Measurements from ENCODE around the gene CXXC5. TPM values are rescaled to one million over a fixed set of nuclear protein-coding genes. Genes with fewer than 3 reads are reported as not detected.

CXXC5 gene
- total RNA-seq, 4 donors from 2014 or later, result 26.5 to 50.7 (median 36.2) TPM

- H3K4me3 ChIP-seq, result no peak overlapping the region
- peak overlapping the region; percentile 86 to 96 (median 91) for H3K27ac ChIP-seq
- TF ChIP-seq EP300 (IDR thresholded peaks at IDR 0.05; ENCODE audit: low read depth) (no peak), POLR2AphosphoS5 (IDR thresholded peaks at IDR 0.05) (no peak), CTCF (IDR thresholded peaks at IDR 0.05) (no peak), POLR2A (IDR thresholded peaks at IDR 0.05) (no peak)
- no peaks in the 10 kb centered on the region for H3K36me3 ChIP-seq
- intact Hi-C loops (cut with DNase I; ENCODE audit: low total_unique reads), result loop anchor here (5.0 kb wide), 1 partner anchor 112 kb away; no protein-coding TSS in a partner anchor
- H3K27me3 ChIP-seq, result no peaks in the 10 kb centered on the region
- 50 to 67% methylated on average over 1 of the region's 1 CpG for WGBS, 2 donors (ENCODE audit: low coverage in 1 of 2)
- peaks cover 29 to 49% (median 42%) of the 10 kb centered on the region in 4 donors for H3K4me1 ChIP-seq
- DNase-seq, result no peak
- in situ Hi-C loops (cut with MboI; ENCODE audit: low pct_ligation_motif_present in 1 of 4, low pct_unique_long_range_greater_than_20kb in 1 of 4, low sequenced_read_pairs in 3 of 4), result loop anchor here in 2 of 4 donors (10.0 to 25.0 kb wide), 2 partner anchors 60 to 127 kb away; no protein-coding TSS in a partner anchor
- no peaks in the 10 kb centered on the region for H3K9me3 ChIP-seq
Observed at GRCh38 chr5:139635191-139635590, 13.0 kb upstream of the CXXC5 start.

GRCh38 chr5:139635606-139636206, 12.4 kb upstream of the CXXC5 start:
- no peaks in the 10 kb centered on the region for H3K9me3 ChIP-seq
- TF ChIP-seq EP300 (IDR thresholded peaks at IDR 0.05; ENCODE audit: low read depth) (no peak), POLR2A (IDR thresholded peaks at IDR 0.05) (peak; percentile 13), POLR2AphosphoS5 (IDR thresholded peaks at IDR 0.05) (peak; percentile 25 to 55 (median 52)), CTCF (IDR thresholded peaks at IDR 0.05) (peak; percentile 53 to 83 (median 65))
- H3K36me3 ChIP-seq, result no peaks in the 10 kb centered on the region
- peaks cover 29 to 49% (median 42%) of the 10 kb centered on the region in 4 donors for H3K4me1 ChIP-seq
- intact Hi-C loops (cut with DNase I; ENCODE audit: low total_unique reads), result loop anchor here (5.0 kb wide), 1 partner anchor 112 kb away; no protein-coding TSS in a partner anchor
- DNase-seq, result peak; percentile 87
- H3K4me3 ChIP-seq, result no peak overlapping the region
- H3K27me3 ChIP-seq, result no peaks in the 10 kb centered on the region
- H3K27ac ChIP-seq, result peak overlapping the region; percentile 86 to 96 (median 91)
- in situ Hi-C loops (cut with MboI; ENCODE audit: low pct_ligation_motif_present in 1 of 4, low pct_unique_long_range_greater_than_20kb in 1 of 4, low sequenced_read_pairs in 3 of 4), result loop anchor here in 2 of 4 donors (10.0 to 25.0 kb wide), 2 partner anchors 59 to 127 kb away; no protein-coding TSS in a partner anchor

GRCh38 chr5:139636207-139636792, 11.8 kb upstream of the CXXC5 start:
- DNase-seq, result peak; percentile 79
- H3K27me3 ChIP-seq, result no peaks in the 10 kb centered on the region
- in situ Hi-C loops (cut with MboI; ENCODE audit: low pct_ligation_motif_present in 1 of 4, low pct_unique_long_range_greater_than_20kb in 1 of 4, low sequenced_read_pairs in 3 of 4), result loop anchor here in 2 of 4 donors (10.0 to 25.0 kb wide), 2 partner anchors 59 to 126 kb away; no protein-coding TSS in a partner anchor

GRCh38 chr5:139636975-139637408, 11.2 kb upstream of the CXXC5 start:
- in situ Hi-C loops (cut with MboI; ENCODE audit: low pct_ligation_motif_present in 1 of 4, low pct_unique_long_range_greater_than_20kb in 1 of 4, low sequenced_read_pairs in 3 of 4), result loop anchor here in 2 of 4 donors (10.0 to 25.0 kb wide), 2 partner anchors 58 to 125 kb away; no protein-coding TSS in a partner anchor
- DNase-seq, result no peak
- 0 to 11% methylated on average over 1 to 6 of the region's 6 CpGs for whole genome bisulfite sequencing, 2 donors (ENCODE audit: low coverage in 1 of 2)
- peak overlapping the region; percentile 86 to 96 (median 91) for H3K27ac ChIP-seq
- peaks cover 29 to 52% (median 42%) of the 10 kb centered on the region in 4 donors for H3K4me1 ChIP-seq
- H3K27me3 ChIP-seq, result no peaks in the 10 kb centered on the region
- no peaks in the 10 kb centered on the region for H3K36me3 ChIP-seq
- intact Hi-C loops (cut with DNase I; ENCODE audit: low total_unique reads), result loop anchor here (5.0 kb wide), 1 partner anchor 110 kb away; no protein-coding TSS in a partner anchor
- no peaks in the 10 kb centered on the region for H3K9me3 ChIP-seq
- TF ChIP-seq POLR2A (IDR thresholded peaks at IDR 0.05) (no peak), CTCF (IDR thresholded peaks at IDR 0.05) (no peak), EP300 (IDR thresholded peaks at IDR 0.05; ENCODE audit: low read depth) (no peak), POLR2AphosphoS5 (IDR thresholded peaks at IDR 0.05) (no peak)
- peak overlapping the region; percentile 30 to 60 (median 52) for H3K4me3 ChIP-seq

More at GRCh38 chr5:139636207-139636792, 11.8 kb upstream of the CXXC5 start:
- Histone ChIP-seq H3K9me3 (no peaks in the 10 kb centered on the region), H3K4me1 (peaks cover 29 to 49% (median 42%) of the 10 kb centered on the region in 4 donors), H3K27ac (peak overlapping the region; percentile 86 to 96 (median 91)), H3K4me3 (peak overlapping the region in 1 of 4 donors; percentile 60), H3K36me3 (no peaks in the 10 kb centered on the region)
- 0 to 30% methylated on average over 1 to 2 of the region's 2 CpGs for WGBS, 2 donors (ENCODE audit: low coverage in 1 of 2)
- intact Hi-C loops (cut with DNase I; ENCODE audit: low total_unique reads), result loop anchor here (5.0 kb wide), 1 partner anchor 111 kb away; no protein-coding TSS in a partner anchor
- TF ChIP-seq POLR2AphosphoS5 (IDR thresholded peaks at IDR 0.05), result no peak
- TF ChIP-seq EP300 (IDR thresholded peaks at IDR 0.05; ENCODE audit: low read depth), result no peak
